Body of pancreas (tissue), 4 donors: ENCODE data around the gene PACS2. TPM values are rescaled to one million over a fixed set of nuclear protein-coding genes. Genes with fewer than 3 reads are reported as not detected.

Source experiments
- ATAC-seq: fragments of 150-250 bp; one replicate; pipeline ENCODE4 v1.9.1; 2016
- DNase-seq, 4 donors: peaks; one replicate each; pipeline ENCODE4 v3.0.0-alpha.2; 2019
- H3K27ac ChIP-seq, 4 donors: fragments of 200-600 bp; sonication (generic); 1 replicate in 3 of 4; 2 replicates in 1 of 4; pipeline versions ENCODE4 v1.5.1 to v1.6.1; 2016 to 2019; ENCODE audit warnings: mild to moderate bottlenecking in 1 of 4, mixed read lengths in 1 of 4, moderate library complexity in 1 of 4
- H3K27me3 ChIP-seq, 2 donors: fragments of 200-600 bp; sonication (generic); one replicate each; pipeline ENCODE4 v1.6.0; 2016; ENCODE audit warnings: mild to moderate bottlenecking in 1 of 2
- H3K36me3 ChIP-seq, 2 donors: fragments of 200-600 bp; sonication (generic); replicated peaks in 1 of 2; 2 replicates each; pipeline ENCODE4 v1.5.1; 2016; ENCODE audit warnings: low read depth in 2 of 2; ENCODE audit not compliant: insufficient read depth in 1 of 2
- H3K4me1 ChIP-seq: fragments of 200-600 bp; sonication (generic); one replicate; pipeline ENCODE4 v1.6.0; 2016
- H3K4me3 ChIP-seq, 2 donors: fragments of 200-600 bp; sonication (generic); 1 replicate in 1 of 2; 2 replicates in 1 of 2; pipeline ENCODE4 v1.5.1; 2016 to 2019
- H3K9me3 ChIP-seq, 3 donors: fragments of 200-600 bp; sonication (generic); 1 replicate in 2 of 3; 2 replicates in 1 of 3; pipeline ENCODE4 v1.5.1; 2016
- POLR2A ChIP-seq, 3 donors: fragments of 450-650 bp; IDR thresholded peaks; one replicate each; pipeline ENCODE4 v1.6.1; 2016; ENCODE audit warnings: antibody characterized with exemption in 3 of 3, mild to moderate bottlenecking in 2 of 3
- WGBS, 2 donors: methylation state at CpG; one replicate each; pipeline ENCODE4 v1.1.5; 2017; 5-methylcytosine and 5-hydroxymethylcytosine counted together
- intact Hi-C: fragments of 100-400 bp; cut with DNase I; formaldehyde crosslinking; loops from one replicate; pipeline ENCODE4 v1.15.1; 2023
- total RNA-seq, 2 donors: library from RNA; depleted of rRNA; stranded (reverse); fragments of >200 nt; gene quantifications; one replicate each; pipeline ENCODE4 v1.1.0, GENCODE V29; 2016
- TF ChIP-seq, protein P1 (sequence below), 7 experiments: fragments of 450-650 bp in 4 of 7; fragments of 200-600 bp in 3 of 7; sonication (generic) in 3 of 7; IDR thresholded peaks; one replicate each; pipeline ENCODE4 v1.5.1; 2016 to 2019; ENCODE audit warnings: antibody characterized with exemption in 7 of 7

PACS2 gene
- total RNA-seq, 2 donors from 2014 or later, result 56.6 to 102 TPM

DNA sequence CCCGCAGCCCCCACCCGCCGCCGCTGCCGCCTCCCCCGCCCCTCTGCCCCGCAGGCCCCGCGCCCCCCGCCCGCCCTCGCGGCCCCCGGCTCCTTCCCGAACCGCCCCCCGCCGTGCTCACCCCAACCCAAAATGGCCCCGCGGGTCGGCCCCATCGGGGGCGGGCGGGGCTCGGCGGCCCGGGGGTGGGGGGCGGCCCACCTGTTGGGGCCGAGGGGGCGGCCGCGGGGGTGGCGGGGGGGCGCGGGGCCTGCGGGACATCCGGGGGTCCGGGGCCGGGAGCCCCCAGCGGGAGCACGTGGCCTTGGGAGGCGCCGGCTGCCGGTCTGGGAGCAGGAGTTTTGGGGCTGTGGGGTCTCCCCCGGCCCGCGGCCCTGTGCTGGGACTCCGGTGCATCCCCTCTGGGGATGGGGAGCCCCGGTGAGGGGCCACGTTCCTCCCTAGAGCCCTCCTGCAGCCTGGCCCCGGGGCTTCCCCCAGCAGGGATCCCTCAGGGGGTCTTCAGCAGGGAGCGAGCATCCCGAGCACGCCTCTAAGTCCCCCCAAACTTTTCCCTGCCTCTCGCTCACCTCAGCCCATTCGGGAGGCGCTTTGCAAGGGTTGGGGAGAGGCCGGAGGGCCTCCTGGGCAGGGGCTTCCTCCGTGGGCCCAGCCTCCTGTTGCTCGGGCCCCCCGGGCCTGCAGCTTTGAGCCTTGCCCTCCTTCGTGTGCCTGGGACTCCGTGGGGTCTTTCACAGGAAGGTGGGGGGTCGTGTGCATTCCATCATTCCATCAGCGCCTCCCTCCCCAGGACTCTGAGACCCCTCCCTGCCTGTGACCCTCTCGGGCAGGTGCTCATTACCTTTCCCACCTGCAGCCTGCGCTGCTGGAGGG is 105.8 kb downstream of the PACS2 start:
- no peaks in the 10 kb centered on the region for H3K36me3 ChIP-seq
- DNase-seq (no peak), ATAC-seq (no peak)
- H3K27ac ChIP-seq, result peak overlapping the region; percentile 35 to 68 (median 56)
- intact Hi-C loops, result no loop called here
- WGBS, 2 donors, result 3 to 18% methylated on average over 2 to 23 of the region's 67 CpGs
- peak overlapping the region; percentile 47 to 54 for H3K4me3 ChIP-seq
- no peaks in the 10 kb centered on the region for H3K9me3 ChIP-seq
- H3K27me3 ChIP-seq, result no peaks in the 10 kb centered on the region
- TF ChIP-seq, protein P1, sequence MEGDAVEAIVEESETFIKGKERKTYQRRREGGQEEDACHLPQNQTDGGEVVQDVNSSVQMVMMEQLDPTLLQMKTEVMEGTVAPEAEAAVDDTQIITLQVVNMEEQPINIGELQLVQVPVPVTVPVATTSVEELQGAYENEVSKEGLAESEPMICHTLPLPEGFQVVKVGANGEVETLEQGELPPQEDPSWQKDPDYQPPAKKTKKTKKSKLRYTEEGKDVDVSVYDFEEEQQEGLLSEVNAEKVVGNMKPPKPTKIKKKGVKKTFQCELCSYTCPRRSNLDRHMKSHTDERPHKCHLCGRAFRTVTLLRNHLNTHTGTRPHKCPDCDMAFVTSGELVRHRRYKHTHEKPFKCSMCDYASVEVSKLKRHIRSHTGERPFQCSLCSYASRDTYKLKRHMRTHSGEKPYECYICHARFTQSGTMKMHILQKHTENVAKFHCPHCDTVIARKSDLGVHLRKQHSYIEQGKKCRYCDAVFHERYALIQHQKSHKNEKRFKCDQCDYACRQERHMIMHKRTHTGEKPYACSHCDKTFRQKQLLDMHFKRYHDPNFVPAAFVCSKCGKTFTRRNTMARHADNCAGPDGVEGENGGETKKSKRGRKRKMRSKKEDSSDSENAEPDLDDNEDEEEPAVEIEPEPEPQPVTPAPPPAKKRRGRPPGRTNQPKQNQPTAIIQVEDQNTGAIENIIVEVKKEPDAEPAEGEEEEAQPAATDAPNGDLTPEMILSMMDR (IDR thresholded peaks at IDR 0.05), result no peak
- TF ChIP-seq POLR2A (IDR thresholded peaks at IDR 0.05), result no peak
- H3K4me1 ChIP-seq, result peaks cover 34% of the 10 kb centered on the region

DNA sequence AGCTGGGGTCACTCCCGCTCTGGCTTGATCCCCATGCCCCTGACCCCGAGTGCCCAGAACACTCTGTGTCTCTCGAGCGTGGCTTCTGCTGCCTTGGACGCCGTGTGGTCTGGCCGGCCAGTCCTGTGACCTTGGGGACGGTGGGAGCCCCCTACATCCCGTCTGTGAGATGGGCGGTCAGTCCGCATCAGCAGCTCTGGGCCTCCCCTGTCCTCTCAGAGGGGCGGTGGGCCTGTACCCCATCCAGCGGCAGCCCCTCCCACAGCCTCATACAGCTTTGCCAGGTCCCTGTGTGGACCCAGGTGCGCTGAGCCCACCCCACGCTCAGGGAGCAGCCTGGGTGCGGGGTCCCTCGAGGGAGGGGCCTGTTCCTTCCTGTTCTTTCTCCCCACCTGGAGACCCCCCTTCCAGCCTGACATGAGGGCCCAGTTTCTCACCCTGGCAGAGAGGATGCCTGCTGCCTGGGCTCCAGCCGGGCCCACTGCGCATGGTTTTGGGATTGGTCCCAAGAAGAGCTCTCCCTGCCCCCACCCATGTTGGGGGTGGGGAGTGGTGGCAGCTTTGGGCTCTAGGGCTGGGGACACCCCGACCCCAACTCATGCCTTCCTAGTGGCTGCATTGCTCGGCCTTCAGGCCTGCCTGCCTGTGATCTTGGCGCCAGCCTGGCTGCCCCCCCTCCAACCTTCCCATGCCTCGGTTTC is 106.6 kb downstream of the PACS2 start:
- ATAC-seq, result no peak
- Histone ChIP-seq H3K27me3 (no peaks in the 10 kb centered on the region), H3K27ac (peak overlapping the region in 3 of 4 donors; percentile 49 to 68 (median 63)), H3K9me3 (no peaks in the 10 kb centered on the region), H3K36me3 (no peaks in the 10 kb centered on the region), H3K4me3 (peak overlapping the region; percentile 47 to 54), H3K4me1 (peaks cover 34% of the 10 kb centered on the region)
- no peak for TF ChIP-seq POLR2A (IDR thresholded peaks at IDR 0.05)
- TF ChIP-seq, protein P1 (IDR thresholded peaks at IDR 0.05), result no peak
- WGBS, 2 donors, result 40 to 41% methylated on average over 14 to 20 of the region's 23 CpGs
- intact Hi-C loops, result no loop called here
- DNase-seq, result no peak

DNA sequence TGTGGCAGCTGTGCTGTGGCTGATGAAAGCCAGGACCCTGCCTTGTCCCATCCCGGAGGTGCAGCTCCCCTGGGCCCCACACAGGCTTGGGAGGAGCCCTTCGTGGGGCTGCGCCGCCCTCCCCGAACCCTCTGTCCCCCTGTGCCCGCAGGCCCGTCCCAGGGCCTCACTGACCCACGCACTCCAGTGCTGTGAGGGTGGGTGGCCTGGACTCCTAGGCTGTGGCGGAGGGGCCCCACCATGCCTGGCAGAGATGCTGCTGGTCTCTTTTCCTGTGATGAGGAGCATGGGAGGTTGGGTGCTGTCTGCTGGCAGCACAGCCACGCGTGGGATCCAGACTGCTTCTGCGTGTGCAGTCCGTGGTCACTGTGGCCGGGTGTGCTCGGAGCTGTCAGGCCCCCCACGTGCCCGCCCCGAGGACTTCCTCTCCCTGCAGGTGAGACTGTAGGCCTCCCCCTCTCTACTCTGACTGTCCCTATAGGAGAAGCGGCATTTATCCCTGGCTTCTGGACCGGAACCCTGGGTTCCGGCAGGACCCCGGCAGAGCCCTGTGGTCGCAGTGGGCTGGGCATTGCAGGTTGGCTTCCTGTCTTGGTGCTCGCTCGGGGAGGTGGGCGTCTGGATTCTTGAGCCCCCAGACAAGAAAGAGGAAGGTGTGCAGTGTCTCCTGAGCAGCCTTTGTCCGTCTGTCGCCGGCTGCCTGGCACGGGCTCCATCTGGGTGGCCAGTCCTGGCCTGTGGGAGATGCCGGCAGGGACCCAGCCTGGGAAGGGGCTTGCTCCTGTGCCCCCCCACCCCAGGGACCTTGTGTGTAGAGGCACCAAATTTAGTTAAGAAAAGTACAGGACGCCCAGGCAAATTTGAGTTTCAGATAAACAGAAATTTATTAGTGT is 107.4 kb downstream of the PACS2 start:
- Histone ChIP-seq H3K36me3 (no peaks in the 10 kb centered on the region), H3K4me3 (no peak overlapping the region), H3K27ac (peak overlapping the region in 2 of 4 donors; percentile 49 to 63), H3K9me3 (no peaks in the 10 kb centered on the region), H3K4me1 (peaks cover 34% of the 10 kb centered on the region), H3K27me3 (no peaks in the 10 kb centered on the region)
- DNase-seq (no peak), ATAC-seq (no peak)
- WGBS, 2 donors, result 67 to 75% methylated on average over 8 to 24 of the region's 32 CpGs
- TF ChIP-seq, protein P1 (IDR thresholded peaks at IDR 0.05), result no peak
- no peak for TF ChIP-seq POLR2A (IDR thresholded peaks at IDR 0.05)
- intact Hi-C loops, result no loop called here

DNA sequence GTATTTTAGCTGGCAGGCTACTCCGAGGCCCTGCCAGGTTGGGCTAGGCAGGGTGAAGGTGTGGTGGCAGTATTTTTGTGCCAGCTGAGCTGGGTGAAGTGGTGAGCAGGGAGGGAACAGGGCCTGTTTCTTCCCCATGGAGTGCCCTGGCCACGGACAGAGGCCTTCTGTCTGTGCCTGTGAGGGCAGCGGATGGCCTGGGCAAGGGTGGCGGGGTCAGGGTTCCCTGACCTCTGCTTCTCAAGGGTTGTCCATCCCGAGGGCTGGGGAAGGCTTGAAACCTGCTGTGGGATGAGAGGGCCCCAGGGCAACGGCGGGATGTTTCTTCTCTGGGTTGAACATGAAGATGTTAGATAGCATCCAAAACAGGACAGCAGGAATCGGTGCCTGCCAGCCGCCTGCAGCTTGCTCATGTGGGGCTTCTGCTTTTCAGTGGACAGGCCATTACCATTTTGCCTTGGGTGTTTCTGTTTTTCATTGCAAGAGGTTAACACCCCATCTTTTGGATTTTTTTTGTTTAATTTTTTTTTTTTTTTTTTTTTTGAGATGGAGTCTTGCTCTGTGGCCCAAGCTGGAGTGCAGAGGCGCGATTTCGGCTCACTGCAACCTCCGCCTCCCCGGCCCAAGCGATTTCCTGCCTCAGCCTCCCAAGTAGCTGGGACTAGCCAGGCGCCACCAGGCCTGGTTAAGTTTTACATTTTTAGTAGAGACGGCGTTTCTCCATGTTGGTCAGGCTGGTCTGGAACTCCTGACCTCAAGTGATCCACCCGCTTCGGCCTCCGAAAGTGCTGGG is 108.3 kb downstream of the PACS2 start:
- no peak overlapping the region for H3K27ac ChIP-seq
- no peak for DNase-seq
- TF ChIP-seq, protein P1 (IDR thresholded peaks at IDR 0.05), result no peak
- no peak for TF ChIP-seq POLR2A (IDR thresholded peaks at IDR 0.05)
- intact Hi-C loops, result no loop called here
- H3K36me3 ChIP-seq, result no peaks in the 10 kb centered on the region
- H3K27me3 ChIP-seq, result no peaks in the 10 kb centered on the region
- no peak for ATAC-seq
- peaks cover 34% of the 10 kb centered on the region for H3K4me1 ChIP-seq
- 80 to 82% methylated on average over 17 to 20 of the region's 21 CpGs for WGBS, 2 donors
- no peaks in the 10 kb centered on the region for H3K9me3 ChIP-seq
- no peak overlapping the region for H3K4me3 ChIP-seq
